Left forelimb (tissue), 1 donor: Measurements from ENCODE around the gene GSN.

ENCODE experiments used
- DNase-seq: peaks from one replicate; pipeline ENCODE4 v3.0.0-alpha.2; 2018; ENCODE audit warnings: low spot score

Gene GSN

DNA sequence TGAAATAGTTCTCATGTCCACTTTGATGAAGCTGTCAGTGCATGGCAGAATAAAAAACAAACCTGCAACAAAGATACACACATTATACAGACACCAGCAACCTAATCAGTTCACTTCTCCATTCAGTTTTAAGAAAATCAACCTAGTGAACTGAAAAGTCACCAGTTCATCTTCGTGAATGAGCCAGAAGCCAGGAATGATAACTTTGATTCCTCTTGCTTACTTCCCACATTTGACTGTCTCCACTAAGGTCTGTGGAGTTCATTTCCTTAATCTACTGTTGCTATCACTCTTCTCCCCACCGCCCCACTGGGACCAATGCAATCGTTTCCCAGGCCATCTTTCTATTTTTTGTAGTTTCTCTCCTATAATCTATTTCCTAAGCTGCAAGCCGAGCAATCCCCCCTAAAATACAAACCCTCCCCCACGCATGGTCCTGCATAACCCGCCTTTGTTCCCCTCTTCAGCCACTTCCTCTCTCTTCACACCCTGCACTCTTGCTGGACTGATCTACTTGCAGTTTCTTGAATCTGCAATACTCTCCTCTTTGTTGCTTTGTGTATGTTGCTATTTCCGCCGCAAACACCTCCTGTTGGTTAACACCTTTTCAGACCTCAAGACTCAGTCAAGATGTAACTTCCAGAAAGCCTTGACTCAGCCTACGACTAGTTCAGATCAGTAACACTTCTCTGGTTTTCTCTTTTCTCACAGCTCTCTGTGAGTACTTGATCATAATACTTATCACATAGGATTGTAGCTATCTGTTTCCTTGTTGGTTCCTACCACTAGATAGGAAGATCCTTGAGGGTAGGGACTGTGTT lies 85.5 kb downstream of the GSN start:
- DNase-seq = no peak

DNA sequence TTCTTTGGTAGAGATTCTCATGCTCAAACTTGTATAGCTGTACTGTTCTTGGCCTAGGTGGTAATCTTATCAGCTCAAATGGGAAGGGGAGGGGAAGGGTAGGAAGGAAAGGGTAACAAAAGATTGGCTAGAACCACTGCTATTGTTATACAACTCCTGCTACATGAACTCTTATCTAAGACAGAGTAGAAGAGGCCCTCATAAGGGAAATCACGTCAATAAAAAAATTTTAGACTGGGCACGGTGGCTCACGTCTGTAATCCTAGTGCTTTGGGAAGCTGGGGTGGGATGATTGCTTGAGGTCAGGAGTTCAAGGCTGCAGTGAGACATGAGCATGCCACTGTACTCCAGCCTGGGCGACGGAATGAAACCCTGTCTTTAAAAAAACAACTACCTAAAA lies 86.2 kb downstream of the GSN start:
- no peak for DNase-seq

DNA sequence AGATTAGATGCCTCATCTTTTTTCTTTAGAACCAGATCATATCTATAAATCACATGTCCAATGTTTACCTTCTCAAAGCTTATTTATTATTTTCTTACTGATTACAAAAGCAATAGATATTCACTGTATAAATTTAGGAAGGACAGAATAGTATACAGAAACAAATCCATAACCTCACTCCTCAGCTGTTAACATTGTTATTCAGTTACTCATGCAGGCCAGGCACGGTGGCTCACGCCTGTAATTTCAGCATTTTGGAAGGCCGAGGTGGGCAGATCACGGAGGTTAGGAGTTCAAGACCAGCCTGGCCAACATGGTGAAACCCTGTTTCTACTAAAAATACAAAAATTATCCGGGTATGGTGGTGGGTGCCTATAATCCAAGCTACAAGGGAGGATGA lies 86.8 kb downstream of the GSN start:
- DNase-seq = no peak

DNA sequence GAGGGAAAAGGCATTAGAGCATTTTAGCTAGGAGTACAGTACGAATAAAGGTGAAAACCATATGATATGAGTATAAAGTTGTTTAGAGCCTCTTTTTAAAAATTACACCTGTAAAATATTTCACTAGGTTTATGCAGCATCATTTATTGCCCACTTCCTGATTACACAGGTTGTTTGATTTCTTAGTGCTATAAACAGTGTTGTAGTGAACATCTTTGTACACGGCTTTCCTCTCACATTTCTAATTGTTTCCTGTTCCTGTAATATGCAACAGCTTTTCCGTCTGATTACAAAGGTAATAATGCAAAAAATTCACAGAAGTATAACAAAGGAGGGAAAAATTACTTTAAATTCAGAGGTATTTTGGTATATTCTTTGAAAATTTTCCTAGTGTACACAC lies 89.0 kb downstream of the GSN start:
- DNase-seq = no peak

DNA sequence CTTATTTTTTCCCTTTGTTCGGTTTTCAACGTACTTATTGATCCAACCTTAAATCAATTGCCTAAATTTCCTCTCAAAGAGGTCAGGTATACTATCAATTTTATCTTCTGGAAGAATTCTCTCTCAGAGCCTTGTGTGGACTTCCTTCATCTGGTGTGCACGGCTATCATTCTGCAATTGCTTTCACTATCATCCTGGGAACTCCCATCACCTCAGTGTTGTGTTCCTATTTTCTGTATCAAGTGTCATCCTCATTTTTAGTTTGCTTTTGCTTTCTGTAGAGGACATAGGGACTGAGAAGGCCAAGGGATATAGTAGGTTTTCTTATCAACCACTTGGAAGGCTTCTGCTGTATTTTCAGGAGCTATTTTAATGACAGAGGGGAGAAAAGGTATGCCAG lies 90.8 kb downstream of the GSN start:
- no peak for DNase-seq

DNA sequence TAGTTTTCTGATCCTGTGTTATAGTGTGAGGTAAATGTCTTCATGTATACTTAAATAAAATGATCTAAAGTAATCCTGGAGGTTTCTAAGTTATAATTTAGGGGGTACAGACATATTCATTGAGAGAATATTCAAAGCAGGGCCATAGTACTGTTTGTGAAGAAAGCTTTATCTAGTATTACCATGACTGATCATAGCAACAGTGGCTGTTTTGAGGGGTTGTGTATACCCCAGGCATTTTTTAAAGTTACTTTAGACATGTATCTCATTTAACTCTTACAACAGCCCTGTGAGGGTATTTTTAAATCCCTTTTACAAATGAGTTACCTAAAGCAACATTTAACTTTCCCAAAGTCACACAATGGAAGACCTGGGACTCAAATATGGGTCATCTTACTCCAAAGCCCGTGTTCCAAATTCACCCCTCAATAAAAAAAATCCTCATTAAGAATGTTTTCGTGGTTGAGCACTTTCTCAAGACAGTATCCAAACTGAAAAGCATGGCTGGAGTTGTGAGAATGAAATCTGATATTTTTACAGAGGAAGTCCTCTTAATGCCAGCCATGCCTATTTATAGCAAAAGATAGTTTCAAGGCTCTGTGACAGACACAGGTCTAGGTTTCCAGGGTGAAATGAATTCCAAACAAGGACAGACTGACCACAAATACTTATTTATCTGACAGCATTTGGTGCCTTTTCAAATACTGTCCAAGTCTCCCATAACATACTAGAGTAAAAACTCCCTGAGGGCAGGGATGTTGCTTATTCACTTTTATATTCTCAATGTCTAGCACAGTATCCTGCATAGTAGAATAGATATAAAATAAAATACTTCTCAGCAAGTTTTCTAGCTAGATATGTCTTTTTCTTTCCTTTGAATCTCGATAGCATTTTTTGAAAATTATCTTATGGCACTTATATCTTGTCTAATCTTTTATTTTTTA lies 91.7 kb downstream of the GSN start:
- no peak for DNase-seq

DNA sequence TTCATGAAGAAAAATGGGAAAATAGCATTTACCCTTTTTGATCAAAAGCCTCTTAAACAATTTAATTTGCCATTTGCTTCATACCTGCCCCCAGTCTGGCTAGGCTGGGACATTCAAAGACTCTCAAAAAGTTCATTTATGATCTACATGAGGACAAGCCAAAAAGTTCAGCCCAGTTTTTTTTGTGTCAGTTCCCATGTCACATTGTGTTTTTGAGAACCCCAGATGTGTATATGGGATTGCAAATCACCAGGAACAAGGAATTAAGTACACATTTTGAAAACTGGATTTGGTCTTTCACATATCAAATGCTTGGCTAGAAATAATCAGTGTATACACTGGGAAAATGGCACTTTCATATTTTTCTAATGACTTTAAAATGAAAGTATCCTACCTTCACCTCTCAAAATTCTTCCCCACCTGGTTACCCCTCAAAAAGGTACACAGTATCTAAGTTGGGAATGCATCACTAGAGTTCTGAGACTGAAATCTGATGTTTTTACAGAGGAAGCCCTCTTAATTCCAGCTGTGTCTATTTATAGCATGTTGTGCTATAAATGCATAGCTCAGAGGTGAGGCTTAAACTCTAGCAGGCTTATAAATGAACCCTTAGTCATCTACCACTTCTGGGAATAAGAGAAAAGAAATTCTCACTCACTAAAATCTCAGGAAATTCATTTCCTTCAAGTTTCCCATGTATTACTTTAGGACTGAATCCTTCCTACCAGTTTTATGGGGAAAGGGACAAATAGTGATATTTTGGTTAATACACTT lies 92.8 kb downstream of the GSN start:
- no peak for DNase-seq

DNA sequence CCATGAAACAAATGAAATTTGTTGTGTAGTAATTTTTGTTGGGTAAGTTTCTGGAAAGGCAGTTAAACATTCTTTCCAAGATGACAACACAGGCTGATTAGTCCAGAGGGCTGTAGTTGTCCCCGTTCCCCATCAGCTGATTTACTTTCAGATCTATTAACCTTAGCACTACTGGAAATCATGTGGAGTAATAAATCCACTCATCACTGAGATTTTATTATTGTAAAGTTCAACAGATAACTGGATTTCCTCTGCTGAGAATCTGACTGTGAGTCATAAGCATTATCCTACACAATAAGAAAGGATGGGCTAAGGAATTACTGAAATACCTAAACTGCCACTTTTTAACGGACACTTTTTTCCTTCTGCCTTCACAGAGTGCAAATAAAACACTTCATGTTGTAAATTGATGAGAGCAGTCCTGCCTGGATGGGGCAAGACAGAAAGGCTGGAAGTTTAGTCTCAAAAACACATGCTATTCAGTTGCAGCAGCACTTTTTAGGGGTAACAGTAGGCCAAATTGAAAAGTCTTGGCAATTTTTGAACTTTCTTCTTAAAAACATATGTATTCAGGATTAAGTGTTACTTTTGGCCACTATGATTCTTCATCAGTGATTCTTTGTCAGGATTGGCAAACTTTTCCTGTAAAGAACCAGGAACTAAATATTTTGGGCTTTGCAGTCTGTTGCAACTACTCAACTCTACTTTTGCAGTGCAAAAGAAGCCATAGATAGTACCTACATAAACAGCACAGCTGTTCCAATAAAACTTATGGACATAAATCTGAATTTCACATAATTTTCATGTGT lies 95.1 kb downstream of the GSN start:
- no peak for DNase-seq

DNA sequence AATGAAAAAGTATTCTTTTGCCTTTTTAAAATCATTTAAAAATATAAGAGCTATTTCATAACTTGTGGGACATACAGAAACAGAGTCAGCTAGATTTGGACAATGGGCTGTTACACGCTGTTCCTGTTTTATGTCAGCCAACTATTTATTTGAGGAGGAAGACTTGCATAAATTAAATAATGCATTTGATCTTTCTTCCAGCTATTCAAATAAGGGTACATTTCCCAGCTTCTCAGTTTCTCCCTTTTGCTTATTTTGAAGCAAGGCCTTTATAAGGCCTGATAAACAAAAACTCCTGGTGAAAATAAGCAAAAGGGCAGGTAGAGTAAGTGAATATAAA lies 95.6 kb downstream of the GSN start:
- no peak for DNase-seq

DNA sequence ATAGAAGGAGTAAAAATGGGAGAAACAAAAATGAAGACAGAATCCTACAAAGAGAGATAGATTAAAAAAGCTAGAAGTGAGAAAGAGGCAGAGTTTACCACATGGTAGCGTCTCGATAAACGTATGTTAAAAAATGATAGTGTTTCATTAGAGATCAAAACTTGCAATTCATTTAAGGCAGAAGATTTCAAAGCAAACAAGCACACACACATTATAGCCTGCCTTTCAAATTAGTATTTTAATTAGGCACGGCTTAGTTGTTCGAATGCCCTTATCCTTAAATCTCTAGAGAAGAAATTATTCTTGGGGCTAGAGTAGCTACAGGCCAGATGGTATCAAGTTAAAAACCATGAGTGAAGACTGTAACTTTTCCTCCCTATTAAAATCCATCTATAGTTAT lies 96.1 kb downstream of the GSN start:
- DNase-seq = no peak

DNA sequence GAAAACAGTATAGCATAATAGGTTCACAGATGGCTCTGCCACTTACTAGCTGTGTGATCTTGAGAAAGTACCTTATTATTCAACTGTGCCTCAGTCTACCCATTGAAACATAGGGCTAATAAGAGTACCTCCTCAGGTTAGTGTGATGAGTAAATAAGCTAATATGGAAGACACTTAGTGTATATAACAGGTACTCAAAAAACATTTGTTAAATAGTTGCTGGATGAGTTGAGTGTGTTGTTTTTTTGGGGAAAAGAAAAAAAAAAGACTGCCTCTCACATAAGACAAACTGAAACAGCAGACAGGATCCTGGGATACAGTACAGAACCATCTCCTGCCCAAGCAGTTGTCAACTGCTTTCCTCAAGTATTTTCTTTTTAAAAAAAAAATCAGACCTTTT lies 96.9 kb downstream of the GSN start:
- DNase-seq = no peak

DNA sequence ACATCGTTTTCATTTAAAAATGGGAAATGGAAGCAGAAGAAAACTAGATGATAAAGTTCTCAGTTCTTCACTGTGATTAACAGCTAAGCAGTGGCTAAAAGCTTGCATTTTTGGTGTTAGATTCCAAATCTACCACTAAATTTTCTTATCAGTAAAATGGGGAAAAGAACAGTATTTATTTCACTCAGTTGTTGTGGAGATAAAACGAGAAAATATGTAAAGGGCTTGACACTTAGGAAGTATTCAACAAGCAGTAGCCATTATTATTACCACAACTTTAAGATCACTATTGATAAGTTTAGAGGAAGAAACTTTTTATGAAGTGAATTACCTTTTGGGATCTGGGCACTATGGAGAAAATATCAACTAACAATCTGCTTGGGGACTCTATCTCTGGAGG lies 97.6 kb downstream of the GSN start:
- DNase-seq = no peak

DNA sequence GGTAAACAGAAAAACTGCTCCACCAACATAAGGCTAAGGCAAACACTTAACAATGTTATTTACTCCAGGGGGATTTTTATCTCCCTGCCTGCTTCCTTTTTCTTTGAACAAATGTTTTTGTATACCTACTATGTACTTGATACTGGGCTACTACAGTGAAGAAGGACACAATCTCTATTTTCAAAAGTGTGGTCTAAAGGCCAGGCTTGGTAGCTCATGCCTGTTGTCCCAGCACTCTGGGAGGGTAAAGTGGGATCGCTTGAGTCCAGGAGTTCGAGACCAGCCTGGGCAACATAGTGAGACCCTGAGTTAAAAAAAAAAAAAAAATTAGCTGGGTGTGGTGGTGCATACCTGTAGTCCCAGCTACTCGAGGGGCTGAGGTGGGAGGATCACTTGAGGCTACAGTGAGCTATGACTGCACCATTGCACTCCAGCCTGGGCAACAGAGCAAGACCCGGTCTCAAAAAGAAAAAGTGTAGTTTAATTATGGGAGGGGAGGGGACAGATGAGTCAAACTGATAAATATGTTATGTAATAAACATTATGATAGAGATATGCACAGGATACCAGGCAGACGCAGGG lies 98.7 kb downstream of the GSN start:
- DNase-seq = no peak

DNA sequence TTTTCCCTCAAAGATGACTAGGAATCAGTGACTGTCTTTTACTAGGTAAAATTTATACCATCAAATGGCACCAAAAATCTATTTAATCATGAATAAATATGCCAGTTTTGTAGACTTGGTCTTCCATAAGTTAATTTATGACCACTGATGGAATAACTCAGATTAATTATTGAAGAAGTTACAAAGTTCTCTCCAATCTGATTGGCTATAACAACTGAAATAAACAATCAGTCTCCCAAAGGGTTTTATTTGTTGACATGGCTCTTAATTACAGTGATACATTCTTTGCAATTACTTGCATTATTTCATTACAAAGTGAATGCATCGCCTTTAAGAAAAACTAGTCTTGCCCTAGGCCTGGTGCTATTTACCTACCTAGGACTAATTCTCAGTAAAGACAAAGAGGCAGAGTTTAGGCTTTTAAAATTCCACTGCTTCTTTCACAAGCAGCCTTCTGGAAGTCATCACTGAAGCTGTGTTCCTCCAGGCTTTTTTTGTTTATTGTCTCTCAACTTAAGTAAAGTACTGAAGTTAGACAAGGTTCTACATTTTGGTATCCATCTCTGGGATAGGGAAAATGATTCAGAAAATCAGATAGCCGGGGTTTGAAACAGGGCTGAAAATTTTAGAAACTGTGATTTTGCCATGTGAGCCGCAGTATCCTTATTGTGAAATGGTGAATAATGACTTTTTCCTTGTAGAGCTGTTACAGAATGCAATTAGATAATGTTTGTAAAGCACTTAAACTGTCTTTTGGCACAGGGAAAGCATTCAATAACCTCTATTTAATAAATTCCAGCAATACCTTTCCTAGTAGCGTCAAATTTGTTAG lies 99.6 kb downstream of the GSN start:
- no peak for DNase-seq

DNA sequence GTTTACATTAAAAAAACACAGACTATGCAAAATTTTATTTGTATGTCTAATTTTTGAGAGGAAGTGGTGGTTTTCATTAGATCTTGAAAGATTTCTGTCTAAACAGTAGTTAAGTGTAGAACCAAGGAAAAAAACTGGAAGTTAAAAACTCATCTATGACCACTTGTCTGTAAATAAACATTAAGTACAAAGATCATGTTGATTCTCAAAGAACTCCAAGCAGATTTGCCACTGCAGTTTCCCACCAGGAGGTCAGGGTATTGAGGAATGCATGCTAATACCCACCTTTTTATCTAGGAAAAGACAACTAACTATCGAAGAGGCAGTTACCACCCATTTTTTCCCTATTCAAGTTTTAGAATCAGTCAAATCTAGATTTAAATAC lies 100.2 kb downstream of the GSN start:
- no peak for DNase-seq

DNA sequence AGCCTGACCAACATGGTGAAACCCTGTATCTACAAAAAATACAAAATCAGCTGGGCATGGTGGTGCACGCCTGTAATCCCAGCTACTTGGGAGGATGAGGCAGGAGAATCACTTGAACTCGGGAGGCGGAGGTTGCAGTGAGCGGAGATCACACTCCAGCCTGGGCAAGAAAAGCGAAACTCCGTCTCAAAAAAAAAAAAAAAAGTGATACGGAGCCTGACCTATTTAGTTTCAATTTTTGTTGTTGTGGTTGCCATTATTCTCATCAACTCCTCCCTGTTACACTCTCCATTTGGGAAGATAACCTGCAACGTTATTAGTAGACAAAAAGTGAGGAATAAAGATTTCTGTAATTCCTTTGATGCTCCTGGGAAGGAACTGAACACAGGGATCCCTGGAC lies 100.8 kb downstream of the GSN start:
- no peak for DNase-seq

DNA sequence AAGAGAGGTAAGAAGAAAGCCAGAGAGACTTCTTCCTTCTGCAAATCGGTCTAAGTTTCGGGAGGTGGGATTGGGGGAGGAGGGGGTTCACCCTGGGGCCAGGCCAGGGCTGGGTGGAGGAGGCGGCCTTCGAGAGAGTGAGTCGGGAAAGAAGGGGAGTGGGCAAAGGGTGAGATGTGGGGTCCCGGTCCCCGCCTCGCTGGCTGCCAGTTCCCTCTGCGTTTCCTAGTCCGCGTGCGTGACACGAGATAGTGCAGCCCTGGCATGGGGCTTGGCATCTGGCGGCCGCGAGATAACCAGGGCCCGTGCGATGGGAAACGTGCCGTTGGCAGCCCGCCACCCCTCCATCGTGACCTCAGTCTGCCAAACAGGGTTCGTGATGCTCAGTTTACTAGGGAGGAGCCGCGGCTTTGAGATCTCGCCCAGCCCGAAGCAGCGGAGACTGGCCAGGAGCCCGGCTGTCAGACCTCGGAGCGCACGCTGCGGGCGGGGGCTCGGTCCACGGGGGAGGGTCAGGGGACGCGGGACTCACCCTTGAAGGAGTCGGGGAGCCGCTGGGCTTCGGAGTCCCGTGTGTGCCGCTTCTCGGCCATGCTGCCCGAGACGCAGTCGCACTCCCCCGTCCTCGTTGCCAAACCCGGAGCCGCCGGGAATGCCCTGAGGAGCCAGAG lies 101.8 kb downstream of the GSN start, which contains the start of gene STOM:
TSS of gene STOM (minus strand) at position 656 of the 671 bp plus-strand sequence. CDS start at position 593, 63 bp downstream.
- DNase-seq = no peak

DNA sequence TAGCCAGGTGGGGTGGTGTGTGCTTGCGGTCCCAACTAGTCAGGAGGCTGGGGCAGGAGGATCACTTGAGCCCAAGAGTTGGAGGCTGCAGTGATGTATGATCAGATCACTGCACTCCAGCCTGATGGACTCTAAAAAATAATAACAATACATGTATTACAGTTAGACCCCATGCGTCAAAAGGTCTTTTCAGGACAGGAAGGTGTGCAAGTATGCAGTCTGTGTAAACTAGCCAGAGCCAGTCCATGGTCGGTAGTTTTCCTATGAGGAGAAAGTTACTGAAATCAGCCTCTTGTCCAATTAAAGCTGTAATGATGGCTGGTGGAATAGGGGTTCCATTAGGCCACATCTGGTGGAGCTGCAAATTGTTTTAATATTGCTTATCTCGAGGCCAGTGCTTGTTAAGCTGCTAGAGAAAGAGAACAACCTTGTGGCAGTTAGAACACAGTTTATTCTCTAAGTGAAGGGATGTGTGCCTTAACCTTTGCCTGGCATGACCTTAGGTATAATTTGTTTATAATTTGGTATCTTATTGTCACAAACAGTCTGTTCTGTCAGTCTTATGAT lies 103.6 kb downstream of the GSN start:
- DNase-seq = no peak

DNA sequence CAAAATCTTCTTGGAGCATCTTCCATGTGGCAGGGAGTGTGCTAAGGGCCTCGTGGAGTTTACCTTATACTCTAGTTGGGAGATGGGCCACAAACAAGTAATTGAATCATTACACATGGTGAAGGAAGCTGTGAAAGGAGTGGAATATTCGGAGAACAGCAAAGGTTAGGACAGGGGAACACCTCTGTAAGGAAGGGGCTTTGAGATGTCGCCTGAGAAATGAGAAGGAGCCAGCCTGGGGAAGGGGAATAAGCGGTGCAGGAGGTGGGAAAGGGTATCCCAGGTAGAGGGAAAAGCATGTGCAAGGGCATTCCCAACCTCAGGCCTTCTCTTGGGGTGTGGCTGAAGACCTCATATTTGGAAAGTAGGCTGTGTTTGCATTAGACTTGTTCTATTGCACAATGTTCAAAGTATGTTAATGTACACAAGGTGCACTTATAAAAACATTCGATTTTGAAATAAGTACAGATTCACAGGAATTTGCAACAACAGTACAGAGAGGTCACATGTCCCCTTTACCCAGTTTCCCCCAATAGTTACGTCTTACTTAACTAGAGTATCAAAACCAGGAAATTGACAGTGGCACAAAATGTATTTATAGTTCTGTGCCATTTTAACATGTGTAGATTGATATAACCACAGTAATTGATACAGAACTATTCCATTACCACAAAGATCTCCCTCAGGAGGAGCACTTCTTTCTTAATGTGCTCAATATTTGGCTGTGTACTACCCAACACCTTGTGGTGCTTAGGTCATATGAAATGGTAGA lies 104.5 kb downstream of the GSN start:
- DNase-seq = no peak
